GM21529 (cell line): ENCODE data around the gene CDK14.

Source experiments
- ATAC-seq: cut with Tn5 transposase; IDR thresholded peaks from one replicate; pipeline ENCODE4 v1.9.1; 2021; ENCODE audit not compliant: unreplicated experiment

The CDK14 gene

DNA sequence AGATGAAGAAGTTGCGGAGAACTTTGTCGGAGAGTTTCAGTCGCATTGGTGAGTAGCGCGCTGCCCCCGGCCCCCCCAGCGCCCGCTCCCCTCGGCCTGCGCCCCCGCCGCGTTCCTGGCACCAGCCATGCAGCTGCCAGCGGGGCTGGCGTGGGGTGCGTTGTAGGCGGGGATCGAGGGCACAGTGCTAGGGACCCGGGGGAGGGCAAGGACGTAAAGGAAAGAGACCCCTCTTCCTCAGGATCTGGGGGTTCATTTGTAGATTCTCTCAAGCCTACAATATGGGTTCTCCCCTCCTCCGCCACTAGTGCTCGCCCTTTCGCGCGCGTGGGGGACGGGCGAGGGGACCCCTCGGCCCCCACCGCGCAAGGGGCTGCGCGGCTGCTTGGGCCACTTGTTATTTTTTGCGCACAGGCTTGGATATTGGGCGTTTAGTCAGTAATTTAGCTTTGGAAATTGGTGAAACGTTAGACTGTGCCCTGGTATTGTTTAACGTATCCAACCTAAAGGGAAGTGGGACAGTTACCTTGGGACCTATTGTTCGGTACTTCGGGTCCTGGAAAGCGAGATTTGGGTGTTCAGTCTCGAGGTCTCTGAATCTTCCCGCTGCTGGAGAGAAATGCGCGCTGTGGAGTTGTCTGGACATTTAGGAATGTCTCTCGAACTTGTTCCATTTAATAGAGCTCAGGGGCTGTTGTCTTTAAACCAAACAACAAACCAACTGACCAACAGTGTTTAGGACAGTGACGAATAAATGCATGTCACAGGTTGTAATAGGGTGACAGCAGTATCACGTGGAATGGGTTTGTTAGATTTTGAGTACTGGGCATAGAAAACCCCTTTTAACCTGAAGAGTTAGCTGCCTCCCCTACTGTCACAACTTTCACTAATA lies 796 bp downstream of the CDK14 start:
- ATAC-seq, result peak; percentile 29

DNA sequence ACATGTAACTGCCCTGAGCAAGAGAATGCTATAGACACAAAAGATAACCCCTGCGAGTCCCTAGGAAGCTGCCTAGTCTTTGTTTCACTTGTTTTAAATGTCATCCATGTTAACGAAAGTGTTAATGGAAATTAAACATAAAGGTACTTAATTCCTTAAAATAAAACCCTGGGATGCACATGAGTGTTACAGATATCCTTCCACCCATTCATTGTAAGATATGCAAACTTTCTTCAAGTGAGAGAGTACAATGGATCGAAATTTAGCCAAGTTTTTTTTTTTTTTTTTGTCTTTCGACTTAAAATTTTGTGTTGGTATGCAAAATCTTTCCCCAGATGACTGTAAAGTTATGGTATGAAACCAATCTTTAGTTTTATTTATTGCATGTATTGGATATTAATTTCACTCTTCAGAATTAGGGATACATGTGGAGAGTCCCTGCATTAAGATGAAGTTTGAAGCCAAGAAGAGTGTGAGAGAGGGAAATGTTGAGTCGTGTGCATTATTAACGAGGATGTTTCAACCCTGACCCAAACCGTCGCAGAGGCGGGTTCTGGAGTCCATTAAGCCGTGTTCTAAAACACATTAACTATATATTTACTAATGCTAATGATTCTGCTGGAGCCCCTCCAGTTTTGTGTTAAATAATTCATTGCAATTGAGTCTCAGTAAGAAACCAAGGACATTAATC lies 1.6 kb downstream of the CDK14 start:
- ATAC-seq, result no peak

DNA sequence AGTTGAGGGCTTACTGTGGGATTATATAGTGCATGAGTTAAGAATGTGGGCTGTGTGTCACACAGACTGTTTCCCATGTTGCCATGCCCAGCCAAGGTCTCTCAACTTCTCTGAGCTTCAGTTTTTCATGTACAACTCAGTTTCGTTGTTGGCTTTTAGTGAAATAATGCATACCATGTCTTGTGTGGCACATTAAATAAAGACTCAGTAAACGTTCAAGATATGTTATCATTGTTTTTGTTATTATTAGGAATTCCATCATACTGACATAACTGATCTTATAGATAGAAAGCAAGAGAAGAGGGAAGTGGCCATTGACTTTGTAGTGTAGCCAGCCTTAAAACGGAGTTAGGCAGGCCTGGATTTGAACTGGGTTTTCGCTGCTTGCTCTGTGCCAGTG lies 2.9 kb downstream of the CDK14 start:
- no peak for ATAC-seq

DNA sequence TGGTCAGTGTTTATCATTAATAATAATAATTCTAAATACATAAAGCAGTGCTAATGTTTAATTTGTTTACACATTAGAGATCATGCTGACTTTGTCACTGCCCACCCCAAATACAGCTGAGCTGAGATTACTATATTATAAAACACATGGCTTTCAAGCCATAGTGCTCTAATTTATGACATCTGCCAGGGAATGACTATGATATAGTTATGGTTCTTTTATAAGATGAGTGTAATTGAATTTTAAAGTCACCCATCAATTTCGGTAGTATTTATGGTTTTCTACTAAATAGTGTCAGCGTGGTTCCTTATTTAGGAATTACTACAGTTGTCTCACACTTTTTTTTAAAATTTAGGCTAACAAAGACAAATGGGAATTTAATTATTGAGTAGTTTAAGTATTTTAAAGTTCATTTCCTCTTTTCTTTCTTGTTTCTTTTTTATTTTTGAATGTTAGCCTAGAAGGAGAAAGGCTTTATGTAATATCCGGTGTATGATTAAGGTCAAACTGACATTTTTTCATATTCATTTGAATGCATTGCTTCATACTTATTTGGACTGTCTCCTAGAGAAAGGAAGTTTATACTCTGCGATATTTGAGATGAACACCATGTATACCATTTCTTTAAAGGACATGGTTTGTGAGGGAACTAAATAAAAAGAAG lies 3.9 kb downstream of the CDK14 start:
- ATAC-seq, result no peak

DNA sequence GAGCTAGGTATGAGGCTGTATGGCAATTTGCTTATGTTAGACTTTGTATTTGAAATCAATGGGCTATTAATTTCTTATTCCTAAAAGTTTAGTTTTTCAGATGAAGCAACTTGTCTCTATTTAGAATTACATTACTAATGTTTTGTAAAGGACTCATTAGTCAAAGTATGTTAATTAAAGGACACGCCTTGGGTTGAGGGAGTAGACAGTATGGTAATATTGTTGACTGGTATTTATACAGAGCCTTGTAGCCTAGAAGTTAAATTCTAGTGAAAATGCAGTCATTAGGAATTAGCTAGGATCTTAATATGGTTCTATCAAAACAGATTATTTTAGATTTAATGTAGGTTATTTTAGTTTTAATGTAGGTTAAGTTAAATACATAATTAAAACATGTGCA lies 6.2 kb downstream of the CDK14 start:
- no peak for ATAC-seq

DNA sequence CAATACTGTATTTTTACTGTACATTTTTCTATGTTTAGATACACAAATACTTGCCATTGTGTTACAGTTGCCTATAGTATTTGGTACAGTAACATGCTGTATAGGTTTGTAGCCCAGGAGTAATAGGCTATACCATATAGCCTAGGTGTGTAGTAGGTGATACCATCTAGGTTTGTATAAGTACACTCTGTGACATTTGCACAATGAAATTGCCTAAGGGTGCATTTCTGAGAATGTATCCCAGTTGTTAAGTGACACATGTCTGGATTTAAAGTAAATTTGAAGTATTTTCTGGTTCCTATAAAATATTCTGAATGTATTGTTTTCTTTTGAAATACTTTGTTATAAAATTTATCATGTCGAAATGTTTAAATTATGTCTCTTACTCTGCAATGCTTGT lies 7.2 kb downstream of the CDK14 start:
- ATAC-seq, result no peak

DNA sequence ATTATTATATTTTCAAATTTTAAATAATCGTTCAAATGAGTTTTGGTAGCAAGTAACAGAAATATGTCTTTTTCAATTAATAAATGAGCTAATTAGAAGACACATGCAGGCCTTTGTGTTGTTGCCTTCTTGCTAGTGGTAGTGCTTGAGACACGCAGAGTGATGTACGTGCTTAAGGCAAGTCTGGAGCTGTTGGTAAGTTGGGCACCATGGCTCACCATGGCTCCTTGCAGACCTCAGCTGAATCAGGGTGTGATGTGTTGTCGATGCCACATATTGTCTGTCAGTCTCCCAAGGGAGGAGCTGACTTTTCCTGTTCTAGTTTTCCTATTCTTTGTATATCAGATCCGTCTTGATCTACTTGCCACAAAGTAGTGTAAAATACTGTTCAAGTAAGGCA lies 8.3 kb downstream of the CDK14 start:
- ATAC-seq, result no peak

DNA sequence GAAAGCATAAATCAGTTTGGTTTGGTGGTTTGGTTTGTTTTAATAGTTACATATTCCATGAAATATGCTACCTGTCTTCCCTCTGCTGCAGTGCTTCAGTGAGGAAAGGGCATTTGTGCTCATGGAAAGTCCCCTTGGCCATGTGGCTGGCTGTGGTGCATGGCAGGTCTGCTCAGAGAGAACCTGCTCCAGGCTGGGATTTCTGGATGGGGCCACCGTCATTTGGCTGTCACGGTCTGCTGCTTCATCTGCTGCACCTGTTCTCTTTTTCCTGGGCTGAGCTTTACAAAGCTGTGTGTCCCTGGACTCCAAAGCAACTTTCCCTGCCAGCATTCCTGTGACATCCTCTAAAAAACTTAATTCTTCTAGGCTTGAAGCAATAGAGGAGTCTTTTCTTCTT lies 8.9 kb downstream of the CDK14 start:
- ATAC-seq, result peak; percentile 59

DNA sequence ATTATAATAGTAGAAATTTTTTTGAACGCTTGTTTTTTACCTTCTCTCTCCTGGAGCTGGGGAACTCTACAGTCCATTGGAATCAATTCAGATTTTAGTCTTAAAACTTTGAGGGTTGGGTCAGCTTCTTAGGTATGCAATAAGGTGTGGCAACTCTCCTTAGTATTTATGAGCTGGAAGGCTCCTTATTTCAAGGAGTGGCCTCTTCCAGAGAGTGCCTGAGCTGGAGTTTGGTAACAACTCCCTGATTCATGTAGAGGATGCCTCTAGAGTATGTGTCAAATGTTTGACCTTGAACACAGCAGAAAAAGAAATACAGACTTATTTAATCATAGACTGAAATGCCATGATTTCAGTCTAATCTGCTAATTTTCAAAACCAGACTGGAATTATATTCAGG lies 11.1 kb downstream of the CDK14 start:
- ATAC-seq, result no peak

DNA sequence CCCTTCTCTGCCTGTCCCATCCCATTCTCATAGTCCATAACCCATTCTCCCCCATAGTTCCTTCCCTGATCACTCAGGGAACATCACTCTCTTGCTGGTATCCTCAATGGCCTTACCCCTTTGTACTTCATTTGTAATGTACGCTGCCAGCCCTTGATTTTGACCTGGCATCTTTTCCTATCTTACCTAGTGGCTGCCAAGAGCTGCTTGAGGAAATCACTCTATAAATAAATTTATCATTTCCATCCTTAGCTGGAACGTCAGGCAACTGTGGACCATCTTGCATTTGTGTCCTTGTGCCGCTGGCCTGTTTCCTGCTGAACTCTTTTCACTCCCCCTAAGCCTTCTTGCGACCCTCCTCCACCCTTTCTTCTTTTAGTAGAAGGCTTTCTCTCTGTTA lies 14.0 kb downstream of the CDK14 start:
- no peak for ATAC-seq

DNA sequence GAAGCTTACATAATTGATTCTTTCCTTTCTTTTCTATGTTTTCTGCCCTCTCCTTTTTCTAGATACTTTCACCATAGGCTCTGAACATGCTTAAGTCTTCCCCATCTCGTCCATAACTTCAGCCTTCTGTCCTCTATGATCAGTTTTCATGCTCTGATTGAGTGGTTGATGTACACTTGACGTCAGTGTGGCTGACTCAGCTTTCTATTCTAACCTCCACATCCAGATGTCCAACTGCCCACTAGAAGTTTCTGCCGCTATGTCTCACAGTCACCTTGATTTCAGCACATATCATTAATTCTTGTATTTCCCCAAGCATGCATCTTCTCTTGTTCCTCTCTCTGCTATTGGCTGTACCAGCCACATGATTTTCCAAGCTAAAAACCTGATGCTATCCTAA lies 15.0 kb downstream of the CDK14 start:
- no peak for ATAC-seq

DNA sequence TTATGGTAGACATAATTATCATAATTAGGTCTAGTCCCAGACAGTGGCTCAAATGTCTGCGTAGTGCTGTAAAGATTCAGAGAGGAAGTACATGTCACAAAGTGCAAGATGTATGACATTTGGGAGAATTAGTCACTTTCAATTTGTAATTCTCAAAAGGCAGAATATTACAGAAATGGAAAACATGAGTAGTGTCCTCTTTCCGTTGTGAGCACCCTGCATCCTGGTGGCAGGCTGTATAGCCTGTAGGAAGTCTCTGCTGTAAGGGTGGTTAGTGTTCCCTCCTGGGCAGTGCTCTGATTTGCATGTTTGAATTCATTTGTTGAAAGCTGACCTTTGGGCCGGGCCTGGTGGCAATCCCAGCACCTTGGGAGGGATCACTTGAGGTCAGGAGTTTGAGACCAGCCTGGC lies 17.0 kb downstream of the CDK14 start:
- ATAC-seq, result peak; percentile 97

DNA sequence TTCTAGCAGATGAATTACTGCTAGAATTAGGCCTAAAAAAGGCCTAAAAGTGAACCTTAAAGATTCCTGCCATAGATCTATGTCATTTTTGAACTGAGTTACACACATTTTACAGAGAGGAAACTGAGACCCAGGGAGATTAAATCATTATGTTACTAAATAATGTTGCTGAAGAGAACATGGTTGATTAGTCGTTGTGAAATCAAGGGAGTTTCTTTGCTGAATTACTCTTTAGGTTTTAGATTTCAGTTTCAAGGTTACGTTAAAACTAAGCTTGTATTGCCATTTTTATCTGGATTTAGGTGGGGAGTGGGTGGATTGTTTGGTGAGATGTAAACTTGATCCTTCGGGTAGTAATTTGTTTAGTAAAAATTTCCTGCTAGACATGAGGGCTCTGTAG lies 21.3 kb downstream of the CDK14 start:
- ATAC-seq, result no peak

DNA sequence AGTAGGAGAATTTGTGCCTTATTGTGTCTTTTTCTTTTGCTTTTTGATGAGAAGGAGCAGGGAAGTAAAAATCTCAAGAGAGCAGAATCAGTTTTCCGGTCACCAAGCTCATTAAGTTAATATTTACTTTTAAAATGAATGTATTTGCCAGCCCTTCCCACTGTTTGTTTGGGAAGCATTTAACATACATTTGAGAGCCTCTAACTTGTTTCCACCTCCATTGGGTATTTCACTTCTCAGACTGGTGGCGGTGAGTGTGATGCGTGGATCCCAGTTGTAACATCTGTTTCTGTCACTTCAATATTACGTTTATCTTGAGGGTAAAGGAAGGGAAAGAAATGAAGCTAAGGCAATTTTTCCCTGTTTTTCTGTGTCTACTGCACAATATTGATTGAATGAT lies 22.8 kb downstream of the CDK14 start:
- ATAC-seq, result no peak

DNA sequence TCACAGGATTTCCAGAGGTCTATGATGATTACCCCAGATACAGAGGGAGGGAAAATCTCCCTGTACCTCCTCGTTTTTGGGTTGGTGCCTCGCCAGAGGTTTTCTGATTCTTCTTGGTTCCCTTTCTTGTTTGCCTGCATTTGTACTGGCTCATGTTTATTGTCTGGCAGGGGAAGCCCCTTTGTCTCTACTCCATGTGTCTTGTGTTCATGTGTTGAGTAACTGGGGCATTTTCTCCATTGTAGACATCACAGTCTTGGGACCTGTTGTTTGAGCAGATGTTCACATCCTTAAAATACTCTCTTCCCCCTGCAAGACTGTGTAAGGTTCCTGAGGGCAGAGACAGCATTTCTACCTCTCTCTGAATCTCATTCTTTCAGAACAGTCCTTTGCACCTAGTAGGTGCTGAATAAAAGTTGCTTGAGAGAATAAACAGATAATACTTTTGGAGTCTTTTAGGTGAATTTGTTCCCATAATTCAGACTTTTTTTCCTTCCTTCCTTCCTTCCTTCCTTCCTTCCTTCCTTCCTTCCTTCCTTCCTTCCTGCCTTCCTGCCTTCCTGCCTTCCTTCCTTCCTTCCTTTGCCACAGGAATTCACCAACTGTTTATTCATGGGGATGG lies 25.1 kb downstream of the CDK14 start:
- peak; percentile 80 for ATAC-seq

DNA sequence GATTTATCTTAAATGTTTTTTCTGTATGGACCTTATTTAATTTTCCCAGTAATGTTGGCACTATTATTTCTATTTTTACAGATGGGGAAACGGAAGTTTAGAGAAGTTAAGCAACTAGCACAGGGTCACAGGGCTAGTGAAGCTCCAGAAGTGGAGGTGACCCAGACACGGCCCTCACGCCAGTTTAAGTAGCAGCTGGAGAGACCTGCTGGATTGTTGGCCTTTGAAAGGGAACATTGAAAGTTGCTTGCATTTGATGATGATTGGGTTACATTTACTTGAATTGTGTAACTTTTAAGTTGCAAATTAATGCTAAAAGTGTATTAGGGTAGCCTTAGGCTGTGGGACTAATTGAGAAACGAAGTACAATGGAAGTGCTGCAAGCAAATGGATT lies 25.6 kb downstream of the CDK14 start:
- ATAC-seq, result no peak

DNA sequence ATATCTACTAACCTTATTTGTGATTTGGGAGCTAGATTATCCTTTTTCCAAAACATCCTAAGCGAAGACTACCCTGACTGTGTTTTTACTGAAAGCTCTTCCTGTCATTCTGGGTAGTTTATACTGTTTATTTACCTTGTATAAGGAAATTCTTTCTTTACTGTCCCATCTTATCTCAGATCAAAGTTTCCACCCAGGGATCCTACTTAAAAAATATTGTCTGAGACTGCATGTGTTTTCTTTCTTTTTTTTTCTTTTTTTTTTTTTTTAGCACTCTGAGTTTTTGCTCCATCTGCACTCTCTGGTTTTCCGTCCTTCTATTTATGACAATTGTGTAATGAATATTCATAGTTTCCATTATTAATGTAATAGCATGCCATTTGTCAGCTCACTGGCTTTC lies 26.5 kb downstream of the CDK14 start:
- no peak for ATAC-seq

DNA sequence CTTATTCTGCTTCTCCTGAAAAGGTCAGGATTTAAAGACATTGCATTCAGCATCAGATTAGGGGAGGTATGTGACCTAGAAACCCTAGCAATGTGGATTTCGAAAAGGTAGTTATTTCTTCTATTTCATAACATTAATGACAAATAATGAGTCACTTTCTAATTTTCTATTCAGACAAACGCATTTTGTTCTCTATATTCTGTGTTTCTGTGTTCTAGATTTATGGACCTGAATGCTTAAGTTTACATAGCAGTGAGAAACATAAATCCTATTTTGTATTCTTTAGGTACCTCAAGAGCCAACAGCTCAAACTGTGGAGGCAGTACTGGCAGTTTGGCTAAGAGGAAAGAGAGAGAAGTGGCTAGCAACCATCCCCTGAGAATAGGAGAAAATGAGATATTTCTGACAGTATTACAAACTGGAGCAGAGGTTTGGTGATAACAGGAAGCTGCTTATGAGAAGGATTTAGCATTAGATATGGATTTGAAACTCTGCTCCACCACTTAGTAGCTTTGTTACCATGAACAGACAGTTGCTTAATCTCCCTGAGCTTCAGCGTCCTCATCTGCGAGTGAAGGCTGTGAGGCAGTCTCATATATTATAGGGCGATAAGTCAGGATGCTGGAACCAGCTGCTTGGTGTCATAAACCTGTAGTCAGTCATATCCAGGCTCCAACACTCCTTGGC lies 28.2 kb downstream of the CDK14 start:
- ATAC-seq, result no peak

DNA sequence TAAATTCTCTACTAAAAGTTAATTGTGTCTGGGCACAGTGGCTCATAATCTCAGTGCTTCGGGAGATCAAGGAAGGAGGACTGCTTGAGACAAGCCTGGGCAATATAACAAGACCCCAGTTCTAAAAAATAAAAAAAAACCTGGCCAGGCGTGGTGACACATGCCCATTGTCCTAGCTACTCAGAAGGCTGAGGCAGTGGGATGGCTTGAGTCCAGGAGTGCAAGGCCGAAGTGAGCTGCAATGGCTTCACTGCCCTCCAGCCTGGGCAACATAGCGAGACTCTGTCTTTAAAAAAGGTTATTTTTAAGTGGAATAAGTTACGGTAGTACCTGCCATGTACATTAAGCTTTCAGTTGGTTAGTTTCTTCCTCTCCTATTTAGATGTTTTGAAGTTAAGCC lies 28.9 kb downstream of the CDK14 start:
- ATAC-seq, result no peak

DNA sequence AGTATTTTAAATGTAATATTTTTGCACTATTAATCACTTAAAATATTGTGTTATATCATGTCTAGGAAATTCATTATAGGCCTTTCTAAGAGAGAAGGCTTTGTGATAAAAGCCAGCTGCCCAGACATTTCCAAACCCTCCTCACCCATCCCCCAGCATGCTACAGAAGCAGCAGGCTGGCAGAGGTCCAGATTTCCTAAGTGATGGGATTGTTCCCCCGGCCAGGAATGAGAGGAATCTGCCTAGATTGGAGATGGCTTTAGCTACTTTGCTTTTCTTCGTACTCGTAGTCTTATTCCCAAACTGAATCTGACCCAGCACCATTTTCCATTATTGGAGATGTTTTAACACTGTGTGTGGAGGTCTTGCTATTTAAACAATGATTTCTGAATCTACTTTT lies 29.4 kb downstream of the CDK14 start:
- ATAC-seq, result no peak

DNA sequence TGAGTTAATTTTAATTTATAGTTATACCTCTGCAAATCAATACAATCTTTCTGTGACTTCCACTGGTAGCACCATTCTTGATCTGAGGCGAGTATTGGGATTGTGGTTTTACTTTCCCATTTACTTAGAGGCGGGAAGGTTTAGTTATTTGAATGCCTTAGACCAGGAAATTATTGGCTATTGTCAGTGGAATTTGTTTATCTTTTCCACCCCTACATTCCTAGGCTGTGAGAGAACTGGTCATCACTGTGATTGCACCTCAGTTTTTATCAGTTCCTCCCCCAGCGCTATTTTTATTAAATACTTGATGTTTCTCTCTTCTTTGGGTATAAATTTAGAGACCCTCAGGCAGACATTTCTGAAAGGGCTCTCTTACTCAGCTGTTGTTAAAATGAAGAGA lies 29.9 kb downstream of the CDK14 start:
- no peak for ATAC-seq
